Measurements from ENCODE around the gene TMEM109. TPM values are rescaled to one million over a fixed set of nuclear protein-coding genes. Genes with fewer than 3 reads are reported as not detected.

TMEM109 gene
- polyA plus RNA-seq, 3 donors, result 58.2 to 107 (median 83.5) TPM

DNA sequence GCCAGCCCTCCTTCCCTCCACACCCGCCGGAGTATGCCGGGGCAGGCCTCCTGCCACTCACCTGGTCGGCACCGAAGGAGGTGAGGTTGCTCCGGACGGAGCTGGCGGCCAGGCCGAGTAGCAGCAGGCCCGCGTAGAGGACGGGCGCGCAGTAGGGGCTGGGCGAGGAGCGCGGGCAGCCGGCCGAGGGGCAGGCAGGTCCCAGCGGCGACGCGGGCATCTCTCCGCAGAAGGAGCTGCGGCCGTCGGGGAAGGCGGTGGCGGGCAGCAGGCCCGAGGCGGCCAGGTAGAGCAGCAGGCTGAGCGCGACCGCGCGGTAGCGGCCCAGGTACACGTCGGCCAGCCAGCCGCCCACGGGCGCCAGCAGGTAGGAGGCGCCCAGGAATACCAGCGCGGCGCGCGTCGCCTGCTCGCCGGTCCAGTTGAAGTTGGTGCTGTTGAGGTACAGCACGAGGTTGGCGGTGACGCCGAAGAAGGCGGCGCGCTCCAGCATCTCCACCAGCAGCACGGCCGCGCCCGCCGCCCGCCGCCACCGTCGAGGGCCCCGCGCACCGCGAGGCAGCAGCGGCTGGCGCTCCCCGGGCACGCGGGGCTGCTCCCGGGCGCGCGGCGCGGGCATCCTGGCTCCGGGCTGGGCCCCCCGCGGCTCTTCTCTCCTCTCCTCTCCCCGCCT is 37.1 kb downstream of the TMEM109 start:
- no peak overlapping the region for H3K27ac ChIP-seq (ENCODE audit: low read depth, low read length)
- 10 to 23% (median 22%) methylated on average over 53 to 86 of the region's 86 CpGs for WGBS, 3 donors

DNA sequence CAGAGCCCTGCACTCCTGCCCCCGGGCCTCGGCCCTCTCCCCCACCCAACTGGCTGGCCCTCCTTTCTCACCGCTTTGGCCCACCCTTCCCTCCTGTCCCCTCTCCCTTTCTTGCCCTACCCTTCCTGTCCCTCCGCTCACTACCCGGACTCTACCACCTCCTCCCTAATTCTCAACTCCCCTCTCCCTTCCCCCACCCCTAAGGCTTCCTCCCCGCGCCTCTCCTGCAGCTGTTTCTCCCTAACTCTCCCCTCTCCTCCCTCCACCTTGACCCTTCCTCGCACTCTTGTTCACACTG is 37.6 kb downstream of the TMEM109 start:
- H3K27ac ChIP-seq (ENCODE audit: low read depth, low read length), result no peak overlapping the region
- WGBS, 3 donors, result 2 to 17% (median 4%) methylated on average over 5 to 8 of the region's 8 CpGs

DNA sequence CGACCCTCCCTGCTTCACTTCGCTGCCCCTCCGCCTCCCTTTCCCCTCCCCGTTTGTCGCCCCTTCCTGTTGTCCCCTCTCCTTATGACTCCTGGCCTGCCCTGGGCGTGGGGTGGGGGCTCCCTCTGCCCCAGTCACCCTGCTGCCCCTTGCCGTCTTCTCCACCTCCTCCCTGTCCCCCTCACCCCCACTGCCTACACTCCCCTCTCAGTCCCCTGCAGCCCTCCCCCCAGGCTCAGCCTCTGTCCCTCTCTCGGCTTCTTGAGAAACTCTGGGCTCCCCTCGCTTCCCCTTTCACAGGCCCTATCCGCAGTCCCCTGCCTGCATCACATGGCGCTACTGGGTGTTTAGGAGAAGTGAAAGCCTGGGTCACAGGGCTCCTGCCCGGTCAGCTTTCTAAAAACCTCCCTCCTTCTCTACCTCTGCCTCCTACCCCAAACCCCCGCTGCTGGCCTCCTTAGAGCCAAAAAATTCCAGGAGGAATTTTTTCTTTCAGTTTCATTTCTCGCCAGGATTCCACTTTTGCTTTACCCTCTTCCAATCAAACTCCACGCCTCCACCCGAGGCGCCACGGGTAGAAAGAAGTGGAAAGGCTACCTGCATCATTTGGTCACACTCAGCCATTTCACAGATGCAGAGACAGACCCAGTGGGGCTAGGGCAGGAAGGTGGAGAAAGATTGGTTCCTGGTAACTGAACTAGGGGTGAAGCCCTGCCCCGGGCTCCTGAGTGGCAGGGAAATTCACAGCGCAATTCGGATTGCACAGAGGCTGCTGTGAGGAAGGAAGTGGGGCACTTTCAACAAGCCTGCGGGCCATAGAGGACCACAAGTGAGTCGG is 38.2 kb downstream of the TMEM109 start, which contains the start of gene SLC15A3:
SLC15A3 (minus strand) TSS at position 273 of the 838 bp plus-strand sequence. CDS start 625 bp downstream, outside the sequence.
- peak within 1 kb of the TSS; percentile 91 for H3K27ac ChIP-seq (ENCODE audit: low read depth, low read length)
- 4 to 48% (median 5%) methylated on average over 23 of the region's 23 CpGs for WGBS, 3 donors

DNA sequence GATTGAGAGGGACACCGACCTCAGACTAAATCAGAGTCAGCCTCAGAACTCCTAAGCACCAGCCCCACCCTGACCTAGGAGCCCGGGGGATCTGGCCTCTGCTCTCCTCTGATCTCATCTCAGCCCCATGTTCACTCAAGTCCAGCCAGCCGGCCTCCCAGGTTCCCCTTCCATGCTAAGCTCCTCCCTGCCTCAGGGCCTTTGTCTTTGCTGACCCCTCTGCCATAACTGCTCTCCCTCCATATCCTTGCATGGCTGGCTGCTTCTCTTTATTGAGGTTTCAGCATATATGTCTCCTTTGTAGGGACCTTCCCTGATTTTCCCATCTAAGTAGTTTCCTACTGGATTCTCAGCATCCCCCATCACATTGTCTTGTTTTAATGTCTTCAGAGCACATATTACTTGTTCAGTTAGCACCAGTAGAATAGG is 38.8 kb downstream of the TMEM109 start:
- 9 to 71% (median 13%) methylated on average over 3 of the region's 3 CpGs for WGBS, 3 donors

DNA sequence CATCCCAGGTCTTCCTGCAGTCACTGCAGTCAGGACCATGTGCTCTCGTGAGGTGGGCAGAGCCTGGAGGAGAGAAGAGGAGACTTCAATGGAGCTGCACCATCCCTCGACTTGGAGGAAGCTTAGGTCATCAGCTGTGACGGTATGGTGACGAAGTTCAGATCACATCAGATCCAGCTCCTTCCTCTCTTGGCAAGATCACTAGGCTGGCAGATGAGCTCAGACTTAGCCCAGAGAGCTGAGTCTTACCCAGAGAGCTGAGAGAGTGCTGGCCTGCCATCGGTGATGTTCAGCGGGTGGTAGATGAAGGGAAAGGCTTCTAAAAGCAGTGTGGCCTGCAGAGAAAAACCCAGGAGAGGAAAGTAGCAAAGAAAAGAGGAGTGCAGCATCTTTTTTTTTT is 39.8 kb downstream of the TMEM109 start:
- no peak overlapping the region for H3K27ac ChIP-seq (ENCODE audit: low read depth, low read length)
- WGBS, 3 donors, result 61 to 85% (median 70%) methylated on average over 6 of the region's 6 CpGs

More for the DNA sequence above, 38.8 kb downstream of the TMEM109 start:
- peak overlapping the region; percentile 91 for H3K27ac ChIP-seq (ENCODE audit: low read depth, low read length)

GRCh38 chr11:60954421-60954820 is 40.5 kb downstream of the TMEM109 start:
- WGBS, 3 donors, result 74 to 85% (median 75%) methylated on average over 5 of the region's 5 CpGs
- H3K27ac ChIP-seq (ENCODE audit: low read depth, low read length), result no peak overlapping the region

- H3K27ac ChIP-seq (ENCODE audit: low read depth, low read length), result no peak overlapping the region
- 44 to 56% (median 45%) methylated on average over 5 of the region's 5 CpGs for WGBS, 3 donors
Observed at GRCh38 chr11:60955571-60955970, 41.6 kb downstream of the TMEM109 start.

DNA sequence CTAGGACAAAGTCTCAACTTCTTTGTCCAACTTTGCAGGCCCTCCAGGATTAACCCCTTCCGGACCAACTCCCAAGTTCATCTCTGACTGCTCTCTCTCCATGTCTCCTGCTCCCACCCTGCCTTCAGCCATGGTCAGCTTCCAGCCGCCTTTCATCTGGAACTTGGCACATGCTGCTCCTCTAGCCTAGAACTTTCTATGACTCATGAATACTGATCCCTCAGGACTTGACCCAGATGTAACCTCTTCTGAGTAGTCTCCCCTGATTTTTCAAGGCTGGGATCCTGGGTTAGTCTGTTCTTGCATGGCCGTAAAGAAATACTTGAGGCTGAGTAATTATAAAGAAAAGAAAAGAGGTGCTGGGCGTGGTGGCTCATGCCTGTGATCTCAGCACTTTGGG is 43.2 kb downstream of the TMEM109 start:
- WGBS, 3 donors, result 69 to 80% (median 74%) methylated on average over 4 of the region's 4 CpGs
- H3K27ac ChIP-seq (ENCODE audit: low read depth, low read length), result no peak overlapping the region

DNA sequence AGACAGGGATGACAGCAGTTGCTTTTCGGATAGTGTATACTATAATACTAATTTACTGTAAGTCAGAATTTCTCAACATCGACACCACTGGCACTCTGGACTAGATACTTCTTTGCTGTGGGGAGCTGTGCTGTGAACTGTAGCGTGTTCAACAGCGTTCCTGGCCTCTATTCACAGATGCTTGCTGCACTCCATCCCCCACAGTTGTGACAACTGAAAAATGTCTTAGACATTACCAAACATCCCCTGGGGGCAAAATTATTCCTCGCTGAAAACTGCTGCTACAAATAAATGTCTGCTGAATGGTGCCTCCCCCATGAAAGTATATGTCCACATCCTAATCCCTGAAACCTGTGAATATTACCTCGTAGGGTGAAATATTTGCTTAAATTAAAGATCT is 45.5 kb downstream of the TMEM109 start:
- WGBS, 3 donors, result 62 to 70% (median 69%) methylated on average over 6 of the region's 6 CpGs
- H3K27ac ChIP-seq (ENCODE audit: low read depth, low read length), result no peak overlapping the region

DNA sequence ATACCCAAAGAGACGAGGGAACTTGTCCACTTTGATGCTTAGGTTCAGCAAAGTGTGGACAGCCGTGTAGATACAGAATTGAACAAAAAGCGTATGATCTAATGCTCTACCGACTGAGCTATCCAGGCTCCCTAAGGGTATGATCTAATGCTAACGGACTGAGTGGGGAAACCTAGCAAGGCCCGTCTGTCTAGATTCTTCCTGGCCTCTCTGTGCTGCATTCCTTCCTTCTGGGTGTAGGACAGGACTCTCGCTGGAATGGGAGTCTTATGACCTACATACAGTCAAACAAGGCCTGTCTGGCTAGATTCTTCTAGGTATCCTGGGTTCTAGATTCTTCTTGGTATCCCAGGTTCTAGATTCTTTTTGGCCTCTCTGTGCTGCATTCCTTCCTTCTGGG is 46.4 kb downstream of the TMEM109 start:
- no peak overlapping the region for H3K27ac ChIP-seq (ENCODE audit: low read depth, low read length)
- 81 to 90% (median 82%) methylated on average over 7 of the region's 7 CpGs for WGBS, 3 donors

DNA sequence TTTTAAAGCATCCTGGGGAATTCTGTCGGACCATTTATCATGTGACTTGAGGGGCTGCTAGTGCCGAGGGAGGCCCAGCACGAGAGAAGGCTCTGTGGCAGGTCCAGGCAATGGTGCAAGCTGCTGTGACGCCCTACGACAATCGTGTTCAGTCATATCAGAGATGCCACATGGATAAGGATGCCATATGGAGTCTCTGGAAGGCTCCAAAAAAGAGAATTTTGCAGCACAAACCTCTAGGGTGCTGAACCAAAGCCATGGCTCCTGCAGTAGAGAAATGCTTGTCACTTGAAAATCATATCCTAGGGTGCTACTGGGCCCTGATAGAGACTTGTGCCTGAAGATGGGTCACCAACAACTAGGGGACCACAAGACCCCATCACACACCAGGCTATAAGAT is 50.8 kb downstream of the TMEM109 start:
- WGBS, 3 donors, result 77 to 90% (median 88%) methylated on average over 6 of the region's 6 CpGs
- H3K27ac ChIP-seq (ENCODE audit: low read depth, low read length), result no peak overlapping the region

DNA sequence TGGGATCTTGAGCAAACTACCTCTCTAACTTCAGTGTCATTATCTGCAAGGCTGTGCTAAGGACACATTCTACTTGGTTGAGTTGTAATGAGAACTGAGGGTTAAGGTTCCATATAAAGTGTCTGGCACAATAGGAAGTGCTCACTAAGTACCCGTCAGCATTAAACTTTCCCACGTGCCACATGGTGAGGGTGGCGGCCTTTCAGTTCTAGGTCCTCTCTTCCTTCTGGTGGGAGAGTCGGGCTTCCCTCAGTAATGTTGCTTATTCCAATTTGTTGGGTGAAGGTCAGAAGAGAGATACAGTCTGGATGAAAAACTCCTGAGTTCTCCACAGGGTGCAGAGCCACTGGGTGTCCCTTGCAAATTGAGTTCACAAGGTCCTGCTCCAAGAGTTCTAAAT is 52.9 kb downstream of the TMEM109 start:
- 73 to 85% (median 83%) methylated on average over 4 of the region's 4 CpGs for WGBS, 3 donors
- H3K27ac ChIP-seq (ENCODE audit: low read depth, low read length), result no peak overlapping the region

DNA sequence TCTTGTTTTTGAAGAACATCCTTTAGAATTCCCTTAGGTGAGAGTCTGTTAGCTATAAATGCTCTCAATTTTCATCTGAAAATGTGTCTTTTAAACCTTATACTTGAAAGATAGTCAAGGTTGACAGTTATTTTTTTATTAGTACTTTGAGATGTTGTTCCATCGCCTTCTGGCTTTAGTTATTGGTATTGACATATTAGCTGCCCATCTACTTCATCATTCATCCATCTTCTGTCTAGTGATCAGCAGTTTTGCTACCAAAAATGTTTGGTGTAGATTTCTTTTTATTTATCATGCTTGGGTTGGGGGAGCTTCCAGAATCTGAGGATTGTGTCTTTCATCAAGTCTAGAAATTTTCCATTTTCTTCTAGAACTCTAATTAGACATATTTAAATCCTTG is 54.3 kb downstream of the TMEM109 start:
- H3K27ac ChIP-seq (ENCODE audit: low read depth, low read length), result no peak overlapping the region
- WGBS, 3 donors, result 52 to 97% (median 95%) methylated on average over 1 of the region's 1 CpG

GRCh38 chr11:60970369-60970774 is 56.4 kb downstream of the TMEM109 start:
- 18 to 21% (median 18%) methylated on average over 9 of the region's 9 CpGs for WGBS, 3 donors
- H3K27ac ChIP-seq (ENCODE audit: low read depth, low read length), result no peak overlapping the region

GRCh38 chr11:60970890-60971289 is 56.9 kb downstream of the TMEM109 start:
- H3K27ac ChIP-seq (ENCODE audit: low read depth, low read length), result no peak overlapping the region
- WGBS, 3 donors, result 75 to 82% (median 79%) methylated on average over 5 of the region's 5 CpGs

GRCh38 chr11:60971520-60971919 is 57.6 kb downstream of the TMEM109 start, which contains the start of gene CD6:
Gene CD6 (plus strand): TSS chr11:60971680. CDS start chr11:60971866, 186 bp downstream.
- no peak within 1 kb of the TSS for H3K27ac ChIP-seq (ENCODE audit: low read depth, low read length)
- WGBS, 3 donors, result 62 to 81% (median 71%) methylated on average over 16 of the region's 16 CpGs

DNA sequence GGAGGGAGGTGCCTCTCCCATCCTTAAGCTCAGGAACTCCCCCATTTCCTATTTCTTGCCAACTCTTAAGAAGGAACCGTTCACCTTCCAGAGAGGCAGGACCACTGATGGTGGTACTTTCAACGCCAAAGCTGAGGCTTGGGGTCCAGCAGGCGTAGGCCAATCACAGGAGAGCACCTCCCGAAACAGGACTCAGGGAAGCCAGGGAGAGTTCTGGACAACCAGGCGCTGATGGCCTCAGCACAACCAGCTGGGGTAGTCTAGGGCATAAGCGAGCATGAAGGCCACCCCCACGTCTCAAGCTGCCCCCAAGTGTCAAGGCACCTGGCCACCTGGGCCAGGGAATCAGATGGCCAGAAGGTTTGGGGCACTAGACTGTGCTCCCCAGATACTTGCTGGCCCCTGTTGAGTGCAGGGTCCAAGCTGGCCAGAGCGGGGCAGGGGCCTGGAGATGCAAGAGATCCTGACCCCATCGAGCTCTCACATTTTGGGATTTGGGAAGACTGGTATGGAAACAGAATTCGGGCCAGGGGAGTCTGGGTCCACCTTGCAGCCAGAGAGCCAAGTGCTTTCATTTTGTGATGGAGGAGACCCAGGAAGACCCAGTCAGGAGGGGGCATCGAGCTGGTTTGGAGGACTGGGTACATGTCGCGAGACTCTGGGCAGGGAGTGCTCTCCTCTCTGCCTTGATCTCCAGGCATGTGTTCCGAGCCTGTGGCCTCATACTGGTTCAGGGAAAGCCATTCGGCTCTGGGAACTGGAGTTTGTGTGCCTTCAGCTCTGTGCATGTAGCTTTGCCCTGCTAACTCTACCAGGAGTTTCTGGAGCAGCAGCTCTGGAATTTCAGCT is 58.4 kb downstream of the TMEM109 start:
- WGBS, 3 donors, result 84 to 85% (median 85%) methylated on average over 15 of the region's 15 CpGs
- no peak overlapping the region for H3K27ac ChIP-seq (ENCODE audit: low read depth, low read length)
